A549 (cell line): ENCODE data around the gene TMPRSS9. TPM values are rescaled to one million over a fixed set of nuclear protein-coding genes. Genes with fewer than 3 reads are reported as not detected.

Source experiments
- ATAC-seq, 2 experiments: fragments of 200-7000 bp in 1 of 2; fragments of >200 bp in 1 of 2; cut with Nextera tagmentation in 1 of 2; cut with Tn5 transposase in 1 of 2; 3 replicates each; pipeline versions ENCODE4 v1.8.0 to v1.9.1; 2018 to 2020; ENCODE audit warnings: mild to moderate bottlenecking in 1 of 2, moderate library complexity in 1 of 2
- CTCF ChIA-PET: fragments of 300-600 bp; sonication (Branson Sonifier 250); formaldehyde crosslinking; extraction: SDS; loops from one replicate; lab custom pipeline; 2021; ENCODE audit warnings: antibody characterized with exemption, inconsistent platforms; lab: Yijun Ruan, JAX
- POLR2A ChIA-PET: fragments of 350-600 bp; formaldehyde crosslinking; extraction: SDS; loops from one replicate; lab custom pipeline; 2021; ENCODE audit warnings: antibody characterized with exemption, inconsistent platforms; lab: Yijun Ruan, JAX
- DNase-seq, 2 experiments: peaks; one replicate each; pipeline versions ENCODE4 v3.0.0 to v3.0.0-alpha.2; 2011 to 2016; ENCODE audit warnings: low read depth in 1 of 2, low spot score in 1 of 2
- FAIRE-seq: peaks from 2 replicates; lab custom pipeline; 2011; peaks lifted over from hg19 to GRCh38; lab: Jason Lieb, UNC
- H3K27ac ChIP-seq, 2 experiments: fragments of >200 bp; sonication (Bioruptor Twin); formaldehyde crosslinking; 3 replicates each; pipeline ENCODE4 v1.5.1; 2016 to 2017
- H3K4me1 ChIP-seq: fragments of >200 bp; sonication (Bioruptor Twin); formaldehyde crosslinking; 3 replicates; pipeline ENCODE4 v1.6.1; 2016
- H3K4me2 ChIP-seq: fragments of >200 bp; sonication (Bioruptor Twin); formaldehyde crosslinking; 3 replicates; pipeline ENCODE4 v1.6.1; 2016
- H3K4me3 ChIP-seq: fragments of >200 bp; sonication (Bioruptor Twin); formaldehyde crosslinking; 3 replicates; pipeline ENCODE4 v1.5.1; 2016
- H3K9me3 ChIP-seq: fragments of >200 bp; sonication (Bioruptor Twin); formaldehyde crosslinking; 3 replicates; pipeline ENCODE4 v1.6.1; 2016
- CHD4 ChIP-seq: fragments of 200-600 bp; sonication (generic); IDR thresholded peaks from 2 replicates; pipeline ENCODE4 v1.6.1; 2016; ENCODE audit warnings: antibody characterized with exemption, mild to moderate bottlenecking, borderline replicate concordance
- EHMT2 ChIP-seq: fragments of 200-600 bp; sonication (generic); IDR thresholded peaks from 2 replicates; pipeline ENCODE4 v1.6.1; 2016; ENCODE audit warnings: antibody characterized with exemption, low read depth, mild to moderate bottlenecking, moderate library complexity
- EP300 ChIP-seq, 2 experiments: fragments of >200 bp; sonication (Bioruptor Twin); formaldehyde crosslinking; IDR thresholded peaks; 2 replicates in 1 of 2; 3 replicates in 1 of 2; pipeline ENCODE4 v1.6.1; 2016 to 2017
- FOSB ChIP-seq: fragments of 250-450 bp; sonication (Bioruptor Pico); IDR thresholded peaks from 2 replicates; pipeline ENCODE4 v1.5.0; 2020; ENCODE audit warnings: mild to moderate bottlenecking, moderate library complexity
- GATA3 ChIP-seq: IDR thresholded peaks from 2 replicates; pipeline ENCODE4 v1.6.1; 2012; ENCODE audit warnings: borderline replicate concordance
- HDAC2 ChIP-seq: fragments of 200-600 bp; sonication (generic); IDR thresholded peaks from 2 replicates; pipeline ENCODE4 v1.6.1; 2016
- HEYL ChIP-seq: fragments of 250-450 bp; sonication (Bioruptor Pico); IDR thresholded peaks from 2 replicates; pipeline ENCODE4 v1.8.0; 2021; ENCODE audit warnings: mild to moderate bottlenecking, moderate library complexity
- HOXA7 ChIP-seq: fragments of 250-450 bp; sonication (Bioruptor Pico); IDR thresholded peaks from 2 replicates; pipeline ENCODE4 v1.5.0; 2020; ENCODE audit warnings: mild to moderate bottlenecking, moderate library complexity
- HOXB5 ChIP-seq: fragments of 250-450 bp; sonication (Bioruptor Pico); IDR thresholded peaks from 2 replicates; pipeline ENCODE4 v1.5.0; 2020; ENCODE audit warnings: mild to moderate bottlenecking, moderate library complexity
- NPAS2 ChIP-seq: fragments of 250-450 bp; sonication (Bioruptor Pico); IDR thresholded peaks from 2 replicates; pipeline ENCODE4 v1.8.0; 2022; ENCODE audit warnings: mild to moderate bottlenecking, moderate library complexity, borderline replicate concordance
- POLR2AphosphoS2 ChIP-seq: conservative IDR thresholded peaks from 2 replicates; pipeline ENCODE4 v1.6.1; 2012; ENCODE audit warnings: low read length, improper control_type of control experiment, inconsistent platforms
- RAD21 ChIP-seq, 2 experiments: fragments of >200 bp in 1 of 2; sonication (Bioruptor Twin) in 1 of 2; formaldehyde crosslinking in 1 of 2; IDR thresholded peaks in 1 of 2; conservative IDR thresholded peaks in 1 of 2; 2 replicates in 1 of 2; 3 replicates in 1 of 2; pipeline ENCODE4 v1.6.1; 2012 to 2018; ENCODE audit warnings: inconsistent platforms in 1 of 2
- RARB ChIP-seq: fragments of 250-450 bp; sonication (Bioruptor Pico); IDR thresholded peaks from 2 replicates; pipeline ENCODE4 v1.8.0; 2021; ENCODE audit warnings: mild to moderate bottlenecking, moderate library complexity
- RCOR1 ChIP-seq: fragments of 150-350 bp; IDR thresholded peaks from 2 replicates; pipeline ENCODE4 v1.6.1; 2014; ENCODE audit warnings: antibody characterized with exemption, low read length, low read depth
- RFX5 ChIP-seq: fragments of 450-650 bp; IDR thresholded peaks from 2 replicates; pipeline ENCODE4 v1.7.1; 2014; ENCODE audit warnings: antibody characterized with exemption, mild to moderate bottlenecking, moderate library complexity
- SREBF2 ChIP-seq: fragments of 450-650 bp; IDR thresholded peaks from 2 replicates; pipeline ENCODE4 v1.6.1; 2014; ENCODE audit warnings: mild to moderate bottlenecking, moderate library complexity
- TFCP2L1 ChIP-seq: fragments of 250-450 bp; sonication (Bioruptor Pico); IDR thresholded peaks from 2 replicates; pipeline ENCODE4 v1.5.0; 2021; ENCODE audit warnings: mild to moderate bottlenecking
- TP53 ChIP-seq: fragments of 250-450 bp; sonication (Bioruptor Pico); IDR thresholded peaks from 2 replicates; pipeline ENCODE4 v1.5.0; 2021; ENCODE audit warnings: mild to moderate bottlenecking, moderate library complexity
- ZNF302 ChIP-seq: fragments of 250-450 bp; sonication (Bioruptor Pico); IDR thresholded peaks from 2 replicates; pipeline ENCODE4 v1.9.0; 2021; ENCODE audit warnings: inconsistent platforms, mild to moderate bottlenecking, moderate library complexity
- ZSCAN20 ChIP-seq: fragments of 250-450 bp; sonication (Bioruptor Pico); IDR thresholded peaks from 2 replicates; pipeline ENCODE4 v1.8.0; 2022; ENCODE audit warnings: mild to moderate bottlenecking, moderate library complexity
- WGBS: methylation state at CpG from one replicate; pipeline ENCODE4 v1.1.6; 2017; ENCODE audit errors: missing lambda C conversion rate; 5-methylcytosine and 5-hydroxymethylcytosine counted together
- polyA plus RNA-seq, 4 experiments: library from polyadenylated mRNA; depleted of rRNA in 3 of 4; stranded (reverse); fragments of >200 nt; fragmentation: RNase III in 1 of 4; extraction: RNeasy Plus Mini Kit Qiagen cat#74134 plus additional on column Dnase treatment in 1 of 4; gene quantifications; 2 replicates in 3 of 4; 3 replicates in 1 of 4; pipeline ENCODE4 v1.2.3, GENCODE V29; 2011 to 2017
- TF ChIP-seq, protein P1 (sequence below): fragments of >200 bp; sonication (Bioruptor Twin); formaldehyde crosslinking; IDR thresholded peaks from 3 replicates; pipeline ENCODE4 v1.5.1; 2016
- TF ChIP-seq, protein P2 (sequence below): fragments of >200 bp; sonication (Bioruptor Twin); formaldehyde crosslinking; IDR thresholded peaks from 2 replicates; pipeline ENCODE4 v1.6.1; 2016
- TF ChIP-seq, protein P3 (sequence below): IDR thresholded peaks from 2 replicates; pipeline ENCODE4 v1.6.1; 2012

Gene TMPRSS9
- polyA plus RNA-seq, 2 of the 4 experiments (the other 2 are of a cell fraction): 0.01 TPM; not detected in 1

DNA sequence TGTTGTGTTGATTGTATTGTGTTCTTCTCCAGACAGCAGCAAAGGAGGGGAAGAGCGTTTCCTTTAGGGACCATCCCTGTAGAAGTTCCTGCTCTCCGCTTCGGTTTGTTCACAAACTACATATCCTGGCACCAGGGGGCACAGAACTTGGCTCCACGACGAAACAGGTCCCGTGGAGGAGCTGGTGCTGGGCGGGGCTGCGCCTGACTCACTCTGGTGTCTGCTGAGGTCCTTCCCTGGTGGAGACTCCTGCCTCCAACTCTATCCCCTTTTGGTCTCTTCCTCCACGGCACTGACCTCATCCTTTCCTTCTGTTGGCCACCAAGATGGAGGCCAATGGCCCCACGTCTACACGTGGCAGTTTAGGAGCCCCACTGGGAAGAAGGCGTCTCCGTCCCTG is 14.7 kb downstream of the TMPRSS9 start:
- FAIRE-seq (no peak), ATAC-seq (peak in 1 of 2 experiments; percentile 54; a peak in 3 of 6 replicates), DNase-seq (no peak)
- H3K4me3 ChIP-seq: no peak overlapping the region
- H3K27ac ChIP-seq: no peak overlapping the region
- CTCF ChIA-PET: no interaction called here
- TF ChIP-seq ZNF302 (CRISPR knock-in tag) (no peak), HDAC2 (no peak)
- no peaks in the 10 kb centered on the region for H3K9me3 ChIP-seq
- H3K4me2 ChIP-seq: no peak overlapping the region
- WGBS: 61% methylated on average over 13 of the region's 13 CpGs
- POLR2A ChIA-PET: no interaction called here
- H3K4me1 ChIP-seq: no peaks in the 10 kb centered on the region

DNA sequence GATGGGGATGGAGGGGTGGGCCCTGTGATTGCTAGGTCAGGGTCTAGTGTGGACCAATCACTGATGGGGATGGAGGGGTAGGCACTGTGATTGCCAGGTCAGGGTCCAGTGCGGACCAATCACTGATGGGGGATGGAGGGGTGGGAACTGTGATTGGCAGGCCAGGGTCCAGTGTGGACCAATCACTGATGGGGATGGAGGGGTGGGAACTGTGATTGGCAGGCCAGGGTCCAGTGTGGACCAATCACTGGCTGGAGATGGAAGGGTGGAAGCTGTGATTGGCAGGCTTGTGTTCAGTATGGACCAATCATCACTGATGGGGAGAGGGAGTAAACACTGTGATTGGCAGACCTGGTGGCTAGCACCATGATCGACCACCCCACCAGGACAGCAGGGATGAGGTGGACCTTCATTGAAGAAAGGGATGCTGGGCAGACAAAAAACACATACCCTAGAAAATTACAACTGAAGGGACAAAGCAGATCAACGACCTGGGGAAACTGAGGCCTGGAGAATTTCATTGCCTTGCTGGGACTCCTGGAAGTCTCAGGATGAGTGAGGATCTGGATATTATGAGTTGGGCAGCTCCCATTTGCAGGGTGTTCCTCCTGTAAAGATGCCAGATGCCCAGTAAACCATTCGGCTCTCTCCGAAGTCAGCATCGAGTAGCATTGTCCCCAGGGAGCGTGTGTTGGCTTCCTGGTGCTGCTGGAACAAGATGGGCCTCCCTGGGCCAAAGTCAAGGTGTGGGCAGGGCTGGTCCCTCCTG is 15.5 kb downstream of the TMPRSS9 start:
- DNase-seq: no peak
- Histone ChIP-seq H3K4me1 (no peaks in the 10 kb centered on the region), H3K27ac (no peak overlapping the region), H3K4me2 (no peak overlapping the region), H3K4me3 (no peak overlapping the region), H3K9me3 (no peaks in the 10 kb centered on the region)
- ATAC-seq: peak; percentile 11 to 59; a peak in 3 of 6 replicates
- no peak for FAIRE-seq
- TF ChIP-seq SREBF2 (no peak), NPAS2 (CRISPR knock-in tag) (no peak), FOSB (CRISPR knock-in tag) (no peak), CHD4 (no peak), RARB (CRISPR knock-in tag) (no peak), RAD21 (conservative IDR thresholded peaks at IDR 0.05 in 1 of 2, IDR thresholded peaks at IDR 0.05 in 1 of 2) (no peak)
- TF ChIP-seq, protein P1, sequence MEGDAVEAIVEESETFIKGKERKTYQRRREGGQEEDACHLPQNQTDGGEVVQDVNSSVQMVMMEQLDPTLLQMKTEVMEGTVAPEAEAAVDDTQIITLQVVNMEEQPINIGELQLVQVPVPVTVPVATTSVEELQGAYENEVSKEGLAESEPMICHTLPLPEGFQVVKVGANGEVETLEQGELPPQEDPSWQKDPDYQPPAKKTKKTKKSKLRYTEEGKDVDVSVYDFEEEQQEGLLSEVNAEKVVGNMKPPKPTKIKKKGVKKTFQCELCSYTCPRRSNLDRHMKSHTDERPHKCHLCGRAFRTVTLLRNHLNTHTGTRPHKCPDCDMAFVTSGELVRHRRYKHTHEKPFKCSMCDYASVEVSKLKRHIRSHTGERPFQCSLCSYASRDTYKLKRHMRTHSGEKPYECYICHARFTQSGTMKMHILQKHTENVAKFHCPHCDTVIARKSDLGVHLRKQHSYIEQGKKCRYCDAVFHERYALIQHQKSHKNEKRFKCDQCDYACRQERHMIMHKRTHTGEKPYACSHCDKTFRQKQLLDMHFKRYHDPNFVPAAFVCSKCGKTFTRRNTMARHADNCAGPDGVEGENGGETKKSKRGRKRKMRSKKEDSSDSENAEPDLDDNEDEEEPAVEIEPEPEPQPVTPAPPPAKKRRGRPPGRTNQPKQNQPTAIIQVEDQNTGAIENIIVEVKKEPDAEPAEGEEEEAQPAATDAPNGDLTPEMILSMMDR: no peak
- TF ChIP-seq, protein P2, sequence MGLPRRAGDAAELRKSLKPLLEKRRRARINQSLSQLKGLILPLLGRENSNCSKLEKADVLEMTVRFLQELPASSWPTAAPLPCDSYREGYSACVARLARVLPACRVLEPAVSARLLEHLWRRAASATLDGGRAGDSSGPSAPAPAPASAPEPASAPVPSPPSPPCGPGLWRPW: no peak
- 33% methylated on average over 3 of the region's 7 CpGs for WGBS
- ChIA-PET POLR2A (no interaction called here), CTCF (no interaction called here)

DNA sequence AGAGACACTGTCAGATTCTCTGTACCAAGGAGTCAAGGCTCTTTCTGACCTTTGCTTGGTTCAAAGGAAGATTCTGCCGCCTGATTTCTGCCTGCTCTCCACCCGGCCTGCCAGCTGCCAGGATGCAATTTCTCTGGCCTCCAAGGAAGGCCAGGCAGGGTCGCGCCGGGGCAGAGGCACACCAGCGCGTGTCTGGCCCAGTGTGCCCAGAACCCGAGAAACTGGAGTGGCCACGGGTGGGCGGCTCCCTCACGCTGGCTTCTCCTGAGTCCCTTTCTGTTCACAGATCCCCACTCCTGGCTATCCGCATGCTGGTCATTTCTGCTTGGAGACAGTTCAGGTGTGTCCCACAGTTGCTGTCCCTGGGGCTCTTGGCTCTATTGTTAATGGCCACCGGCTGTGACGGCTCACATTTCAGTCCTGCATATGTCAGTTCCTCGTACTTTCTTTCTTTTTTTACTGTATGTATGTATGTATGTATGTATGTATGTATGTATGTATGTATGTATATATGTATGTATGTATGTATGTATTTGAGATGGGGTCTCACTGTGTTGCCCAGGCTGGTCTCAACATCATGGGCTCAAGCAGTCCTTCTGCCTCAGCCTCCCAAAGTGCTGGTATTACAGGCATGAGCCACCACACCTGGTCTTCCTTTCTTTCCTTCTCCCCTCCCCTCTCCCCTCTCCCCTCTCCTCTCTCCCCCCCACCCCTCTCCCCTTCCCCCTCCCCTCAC is 16.9 kb downstream of the TMPRSS9 start:
- Histone ChIP-seq H3K4me2 (no peak overlapping the region), H3K4me3 (no peak overlapping the region), H3K4me1 (no peaks in the 10 kb centered on the region), H3K27ac (no peak overlapping the region), H3K9me3 (no peaks in the 10 kb centered on the region)
- DNase-seq: no peak
- WGBS: 70% methylated on average over 15 of the region's 15 CpGs
- peak in 1 of 2 experiments; percentile 24; a peak in 3 of 6 replicates for ATAC-seq
- no peak for TF ChIP-seq RFX5
- no peak for TF ChIP-seq EHMT2
- no peak for TF ChIP-seq ZSCAN20
- TF ChIP-seq HOXB5 (CRISPR knock-in tag): no peak
- no peak for TF ChIP-seq HOXA7 (CRISPR knock-in tag)
- no peak for TF ChIP-seq TFCP2L1 (CRISPR knock-in tag)
- no peak for TF ChIP-seq POLR2AphosphoS2
- TF ChIP-seq RCOR1: no peak
- no peak for TF ChIP-seq HEYL
- TF ChIP-seq, protein P3, sequence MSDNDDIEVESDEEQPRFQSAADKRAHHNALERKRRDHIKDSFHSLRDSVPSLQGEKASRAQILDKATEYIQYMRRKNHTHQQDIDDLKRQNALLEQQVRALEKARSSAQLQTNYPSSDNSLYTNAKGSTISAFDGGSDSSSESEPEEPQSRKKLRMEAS: no peak
- no peak for TF ChIP-seq GATA3
- TF ChIP-seq TP53 (CRISPR knock-in tag): no peak
- TF ChIP-seq EP300 (IDR thresholded peaks at IDR 0.05): no peak
- FAIRE-seq: no peak
- POLR2A ChIA-PET: no interaction called here
- CTCF ChIA-PET: no interaction called here
